Measurements from ENCODE around the gene TOMM5.

TOMM5 gene

GRCh38 chr9:37565661-37566618 lies 26.5 kb downstream of the TOMM5 start:
- H3K9me3 ChIP-seq (ENCODE audit: low read length), result peaks cover 10% of the 10 kb centered on the region
- H2AFZ ChIP-seq (ENCODE audit: low read depth, low read length), result no peak overlapping the region
- H3K27me3 ChIP-seq (ENCODE audit: insufficient read depth, low read length), result no peaks in the 10 kb centered on the region
- no peak overlapping the region for H3K4me3 ChIP-seq (ENCODE audit: low read length)
- H3K4me1 ChIP-seq (ENCODE audit: insufficient read depth, low read length), result no peaks in the 10 kb centered on the region
- no peaks in the 10 kb centered on the region for H3K36me3 ChIP-seq (ENCODE audit: insufficient read depth, low read length)

GRCh38 chr9:37564916-37565315 lies 27.5 kb downstream of the TOMM5 start:
- Histone ChIP-seq H3K36me3 (ENCODE audit: insufficient read depth, low read length) (no peaks in the 10 kb centered on the region), H3K27me3 (ENCODE audit: insufficient read depth, low read length) (no peaks in the 10 kb centered on the region), H3K4me3 (ENCODE audit: low read length) (no peak overlapping the region), H3K9me3 (ENCODE audit: low read length) (peaks cover 10% of the 10 kb centered on the region), H3K4me1 (ENCODE audit: insufficient read depth, low read length) (no peaks in the 10 kb centered on the region), H2AFZ (ENCODE audit: low read depth, low read length) (no peak overlapping the region)

- Histone ChIP-seq H3K36me3 (ENCODE audit: insufficient read depth, low read length) (peaks cover 2% of the 10 kb centered on the region), H3K9me3 (ENCODE audit: low read length) (peaks cover 12% of the 10 kb centered on the region), H3K27me3 (ENCODE audit: insufficient read depth, low read length) (no peaks in the 10 kb centered on the region), H3K4me3 (ENCODE audit: low read length) (no peak overlapping the region), H3K4me1 (ENCODE audit: insufficient read depth, low read length) (no peaks in the 10 kb centered on the region), H2AFZ (ENCODE audit: low read depth, low read length) (no peak overlapping the region)
Measured at GRCh38 chr9:37563806-37564513, 28.4 kb downstream of the TOMM5 start.

GRCh38 chr9:37562826-37563225 lies 29.6 kb downstream of the TOMM5 start:
- Histone ChIP-seq H3K4me1 (ENCODE audit: insufficient read depth, low read length) (no peaks in the 10 kb centered on the region), H3K27me3 (ENCODE audit: insufficient read depth, low read length) (no peaks in the 10 kb centered on the region), H3K36me3 (ENCODE audit: insufficient read depth, low read length) (peaks cover 2% of the 10 kb centered on the region), H3K9me3 (ENCODE audit: low read length) (peaks cover 12% of the 10 kb centered on the region), H2AFZ (ENCODE audit: low read depth, low read length) (no peak overlapping the region), H3K4me3 (ENCODE audit: low read length) (no peak overlapping the region)

- Histone ChIP-seq H3K27me3 (ENCODE audit: insufficient read depth, low read length) (no peaks in the 10 kb centered on the region), H3K9me3 (ENCODE audit: low read length) (peaks cover 13% of the 10 kb centered on the region), H3K36me3 (ENCODE audit: insufficient read depth, low read length) (peaks cover 2% of the 10 kb centered on the region), H3K4me3 (ENCODE audit: low read length) (no peak overlapping the region), H3K4me1 (ENCODE audit: insufficient read depth, low read length) (no peaks in the 10 kb centered on the region), H2AFZ (ENCODE audit: low read depth, low read length) (no peak overlapping the region)
Measured at GRCh38 chr9:37561682-37562081, 30.7 kb downstream of the TOMM5 start.

GRCh38 chr9:37559855-37560592 lies 32.4 kb downstream of the TOMM5 start:
- peaks cover 14% of the 10 kb centered on the region for H3K9me3 ChIP-seq (ENCODE audit: low read length)
- peaks cover 2% of the 10 kb centered on the region for H3K36me3 ChIP-seq (ENCODE audit: insufficient read depth, low read length)
- no peaks in the 10 kb centered on the region for H3K4me1 ChIP-seq (ENCODE audit: insufficient read depth, low read length)
- no peak overlapping the region for H2AFZ ChIP-seq (ENCODE audit: low read depth, low read length)
- no peaks in the 10 kb centered on the region for H3K27me3 ChIP-seq (ENCODE audit: insufficient read depth, low read length)
- H3K4me3 ChIP-seq (ENCODE audit: low read length), result no peak overlapping the region

GRCh38 chr9:37559125-37559524 lies 33.3 kb downstream of the TOMM5 start:
- Histone ChIP-seq H3K9me3 (ENCODE audit: low read length) (peaks cover 10% of the 10 kb centered on the region), H3K4me3 (ENCODE audit: low read length) (no peak overlapping the region), H2AFZ (ENCODE audit: low read depth, low read length) (no peak overlapping the region), H3K36me3 (ENCODE audit: insufficient read depth, low read length) (peaks cover 4% of the 10 kb centered on the region), H3K27me3 (ENCODE audit: insufficient read depth, low read length) (no peaks in the 10 kb centered on the region), H3K4me1 (ENCODE audit: insufficient read depth, low read length) (no peaks in the 10 kb centered on the region)

GRCh38 chr9:37555786-37556185 lies 36.6 kb downstream of the TOMM5 start:
- H3K36me3 ChIP-seq (ENCODE audit: insufficient read depth, low read length), result peaks cover 4% of the 10 kb centered on the region
- peaks cover 4% of the 10 kb centered on the region for H3K9me3 ChIP-seq (ENCODE audit: low read length)
- no peak overlapping the region for H2AFZ ChIP-seq (ENCODE audit: low read depth, low read length)
- no peak overlapping the region for H3K4me3 ChIP-seq (ENCODE audit: low read length)
- no peaks in the 10 kb centered on the region for H3K27me3 ChIP-seq (ENCODE audit: insufficient read depth, low read length)
- H3K4me1 ChIP-seq (ENCODE audit: insufficient read depth, low read length), result no peaks in the 10 kb centered on the region

GRCh38 chr9:37554318-37554717 lies 38.1 kb downstream of the TOMM5 start:
- Histone ChIP-seq H2AFZ (ENCODE audit: low read depth, low read length) (no peak overlapping the region), H3K4me3 (ENCODE audit: low read length) (no peak overlapping the region), H3K4me1 (ENCODE audit: insufficient read depth, low read length) (no peaks in the 10 kb centered on the region), H3K9me3 (ENCODE audit: low read length) (peaks cover 3% of the 10 kb centered on the region), H3K27me3 (ENCODE audit: insufficient read depth, low read length) (no peaks in the 10 kb centered on the region), H3K36me3 (ENCODE audit: insufficient read depth, low read length) (peaks cover 2% of the 10 kb centered on the region)

GRCh38 chr9:37551888-37552287 lies 40.5 kb downstream of the TOMM5 start:
- Histone ChIP-seq H2AFZ (ENCODE audit: low read depth, low read length) (no peak overlapping the region), H3K4me1 (ENCODE audit: insufficient read depth, low read length) (no peaks in the 10 kb centered on the region), H3K4me3 (ENCODE audit: low read length) (no peak overlapping the region), H3K27me3 (ENCODE audit: insufficient read depth, low read length) (no peaks in the 10 kb centered on the region), H3K9me3 (ENCODE audit: low read length) (peaks cover 2% of the 10 kb centered on the region), H3K36me3 (ENCODE audit: insufficient read depth, low read length) (peaks cover 4% of the 10 kb centered on the region)

GRCh38 chr9:37551468-37551867 lies 40.9 kb downstream of the TOMM5 start:
- Histone ChIP-seq H3K9me3 (ENCODE audit: low read length) (no peaks in the 10 kb centered on the region), H3K36me3 (ENCODE audit: insufficient read depth, low read length) (peaks cover 4% of the 10 kb centered on the region), H2AFZ (ENCODE audit: low read depth, low read length) (no peak overlapping the region), H3K4me1 (ENCODE audit: insufficient read depth, low read length) (no peaks in the 10 kb centered on the region), H3K4me3 (ENCODE audit: low read length) (no peak overlapping the region), H3K27me3 (ENCODE audit: insufficient read depth, low read length) (no peaks in the 10 kb centered on the region)

- H3K36me3 ChIP-seq (ENCODE audit: insufficient read depth, low read length), result peaks cover 4% of the 10 kb centered on the region
- no peaks in the 10 kb centered on the region for H3K9me3 ChIP-seq (ENCODE audit: low read length)
- H3K27me3 ChIP-seq (ENCODE audit: insufficient read depth, low read length), result no peaks in the 10 kb centered on the region
- no peak overlapping the region for H3K4me3 ChIP-seq (ENCODE audit: low read length)
- H2AFZ ChIP-seq (ENCODE audit: low read depth, low read length), result no peak overlapping the region
- no peaks in the 10 kb centered on the region for H3K4me1 ChIP-seq (ENCODE audit: insufficient read depth, low read length)
Measured at GRCh38 chr9:37550781-37551180, 41.6 kb downstream of the TOMM5 start.

- Histone ChIP-seq H3K36me3 (ENCODE audit: insufficient read depth, low read length) (peaks cover 2% of the 10 kb centered on the region), H3K4me1 (ENCODE audit: insufficient read depth, low read length) (no peaks in the 10 kb centered on the region), H3K27me3 (ENCODE audit: insufficient read depth, low read length) (no peaks in the 10 kb centered on the region), H3K9me3 (ENCODE audit: low read length) (no peaks in the 10 kb centered on the region), H3K4me3 (ENCODE audit: low read length) (no peak overlapping the region), H2AFZ (ENCODE audit: low read depth, low read length) (no peak overlapping the region)
Measured at GRCh38 chr9:37549527-37549926, 42.9 kb downstream of the TOMM5 start.

Measured in neuron (in vitro differentiated cells).